ENCODE results near the gene IGF2. TPM values are rescaled to one million over a fixed set of nuclear protein-coding genes. Genes with fewer than 3 reads are reported as not detected.

IGF2 gene
- total RNA-seq, 4 donors from 2014 or later = 0.76 to 35.3 (median 2.8) TPM

GRCh38 chr11:2097356-2097997 lies 41.7 kb downstream of the IGF2 start:
- Histone ChIP-seq H3K36me3 (no peaks in the 10 kb centered on the region), H3K4me1 (peaks cover 14 to 76% (median 43%) of the 10 kb centered on the region in 3 donors), H3K27me3 (peaks cover 0 to 91% (median 0%) of the 10 kb centered on the region in 4 donors), H3K4me3 (peak overlapping the region in 1 of 4 donors; percentile 18), H3K27ac (peak overlapping the region; percentile 61 to 91 (median 80)), H3K9me3 (no peaks in the 10 kb centered on the region)
- TF ChIP-seq POLR2A (IDR thresholded peaks at IDR 0.05) = no peak
- TF ChIP-seq CTCF (IDR thresholded peaks at IDR 0.05) = no peak
- 0 to 29% methylated on average over 1 to 5 of the region's 28 CpGs for WGBS, 2 donors
- DNase-seq = no peak
- intact Hi-C loops (cut with DNase I) = no loop called here

- Histone ChIP-seq H3K36me3 (no peaks in the 10 kb centered on the region), H3K27me3 (peaks cover 0 to 97% (median 0%) of the 10 kb centered on the region in 4 donors), H3K4me3 (peak overlapping the region in 1 of 4 donors; percentile 18), H3K4me1 (peaks cover 15 to 81% (median 44%) of the 10 kb centered on the region in 3 donors), H3K27ac (peak overlapping the region; percentile 61 to 91 (median 80)), H3K9me3 (no peaks in the 10 kb centered on the region)
- no peak for DNase-seq
- intact Hi-C loops (cut with DNase I) = no loop called here
- WGBS, 2 donors = 0 to 26% methylated on average over 1 to 2 of the region's 17 CpGs
- TF ChIP-seq CTCF (IDR thresholded peaks at IDR 0.05) (no peak), POLR2A (IDR thresholded peaks at IDR 0.05) (no peak)
Measured at GRCh38 chr11:2096919-2097301, 42.3 kb downstream of the IGF2 start.

- H3K36me3 ChIP-seq = no peaks in the 10 kb centered on the region
- H3K4me3 ChIP-seq = no peak overlapping the region
- 78 to 83% methylated on average over 11 to 13 of the region's 19 CpGs for WGBS, 2 donors
- H3K4me1 ChIP-seq = peaks cover 15 to 81% (median 44%) of the 10 kb centered on the region in 3 donors
- H3K27me3 ChIP-seq = peaks cover 0 to 98% (median 0%) of the 10 kb centered on the region in 4 donors
- peak overlapping the region; percentile 61 to 91 (median 80) for H3K27ac ChIP-seq
- intact Hi-C loops (cut with DNase I) = no loop called here
- no peak for DNase-seq
- H3K9me3 ChIP-seq = no peaks in the 10 kb centered on the region
- TF ChIP-seq POLR2A (IDR thresholded peaks at IDR 0.05) (no peak), CTCF (IDR thresholded peaks at IDR 0.05) (no peak)
Measured at GRCh38 chr11:2096011-2096918, 42.9 kb downstream of the IGF2 start.

- no peak for DNase-seq
- H3K27ac ChIP-seq = no peak overlapping the region
- intact Hi-C loops (cut with DNase I) = no loop called here
- H3K4me3 ChIP-seq = no peak overlapping the region
- peaks cover 15 to 76% (median 44%) of the 10 kb centered on the region in 3 donors for H3K4me1 ChIP-seq
- 87 to 88% methylated on average over 5 to 6 of the region's 7 CpGs for WGBS, 2 donors
- no peaks in the 10 kb centered on the region for H3K9me3 ChIP-seq
- H3K27me3 ChIP-seq = peaks cover 0 to 94% (median 0%) of the 10 kb centered on the region in 4 donors
- H3K36me3 ChIP-seq = no peaks in the 10 kb centered on the region
- TF ChIP-seq POLR2A (IDR thresholded peaks at IDR 0.05) (no peak), CTCF (IDR thresholded peaks at IDR 0.05) (no peak)
Measured at GRCh38 chr11:2095542-2095941, 43.6 kb downstream of the IGF2 start.

GRCh38 chr11:2095198-2095520 lies 44.0 kb downstream of the IGF2 start:
- Histone ChIP-seq H3K27ac (no peak overlapping the region), H3K4me3 (no peak overlapping the region), H3K4me1 (peaks cover 15 to 72% (median 44%) of the 10 kb centered on the region in 3 donors), H3K9me3 (no peaks in the 10 kb centered on the region), H3K36me3 (no peaks in the 10 kb centered on the region), H3K27me3 (peaks cover 0 to 90% (median 0%) of the 10 kb centered on the region in 4 donors)
- TF ChIP-seq CTCF (IDR thresholded peaks at IDR 0.05) = no peak
- TF ChIP-seq POLR2A (IDR thresholded peaks at IDR 0.05) = no peak
- no peak for DNase-seq
- WGBS, 2 donors = 80 to 100% methylated on average over 1 to 3 of the region's 6 CpGs
- intact Hi-C loops (cut with DNase I) = no loop called here

All from esophagus squamous epithelium (tissue), 5 donors.